HUDEP-2 (cell line): Measurements from ENCODE around the gene EVI5L.
A peak's percentile ranks its signal among the peaks of the same experiment; 100 is the strongest.

Experiments used
- DNase-seq, 76 experiments: peaks; one replicate each; lab custom pipeline; 2025; ENCODE audit not compliant: unreplicated experiment in 76 of 76; lab: John Stamatoyannopoulos, UW

Gene EVI5L

GRCh38 chr19:7910321-7911161 lies 80.5 kb downstream of the EVI5L start:
- DNase-seq: no peak

GRCh38 chr19:7911508-7912143 lies 81.6 kb downstream of the EVI5L start:
- DNase-seq: peak in 33 of 76 experiments; percentile 7 to 66 (median 37)

- no peak for DNase-seq
These were observed 82.2 kb downstream of the EVI5L start for GRCh38 chr19:7912144-7912696.

- DNase-seq: no peak
These were observed 82.9 kb downstream of the EVI5L start for GRCh38 chr19:7912697-7913564.

- no peak for DNase-seq
These were observed 83.6 kb downstream of the EVI5L start for GRCh38 chr19:7913652-7914051.

GRCh38 chr19:7914099-7914498 lies 84.1 kb downstream of the EVI5L start:
- DNase-seq: no peak
